GM19351 (cell line): ENCODE data around the gene MAGOH.
"Not testable (repeated sequence)": the region's sequence is repeated elsewhere in the genome, so short reads cannot be mapped to it uniquely, and the experiment has no call there.

Experiments
- ATAC-seq: cut with Tn5 transposase; IDR thresholded peaks from one replicate; pipeline ENCODE4 v1.9.1; 2021; ENCODE audit warnings: mild to moderate bottlenecking, moderate library complexity; ENCODE audit not compliant: unreplicated experiment

The MAGOH gene

GRCh38 chr1:53190210-53190611 is 48.1 kb downstream of the MAGOH start:
- no peak for ATAC-seq

GRCh38 chr1:53189061-53189460 is 49.3 kb downstream of the MAGOH start:
- no peak for ATAC-seq

GRCh38 chr1:53188099-53188498 is 50.2 kb downstream of the MAGOH start:
- ATAC-seq = no peak

- no peak for ATAC-seq
Measured at GRCh38 chr1:53187401-53187800, 50.9 kb downstream of the MAGOH start.

GRCh38 chr1:53186533-53186932 is 51.8 kb downstream of the MAGOH start:
- ATAC-seq = no peak

- not testable (repeated sequence) for ATAC-seq
Measured at GRCh38 chr1:53185955-53186297, 52.4 kb downstream of the MAGOH start.

- no peak for ATAC-seq
Measured at GRCh38 chr1:53183095-53183990, 55.0 kb downstream of the MAGOH start.

GRCh38 chr1:53182716-53183094 is 55.6 kb downstream of the MAGOH start:
- ATAC-seq = no peak

- ATAC-seq = no peak
Measured at GRCh38 chr1:53182111-53182593, 56.2 kb downstream of the MAGOH start.

- no peak for ATAC-seq
Measured at GRCh38 chr1:53180951-53181350, 57.4 kb downstream of the MAGOH start.

GRCh38 chr1:53180226-53180625 is 58.1 kb downstream of the MAGOH start:
- no peak for ATAC-seq
